CD4-positive, alpha-beta T cell treated with Interleukin-15 for 4 hours (primary cell): ENCODE results near the gene CLNK.

Source experiments
- DNase-seq: peaks from one replicate; pipeline ENCODE4 v3.0.0-alpha.2; 2020; ENCODE audit warnings: low spot score

The CLNK gene

GRCh38 chr4:10456595-10457254 lies 227.8 kb downstream of the CLNK start:
- DNase-seq: peak; percentile 54

- DNase-seq: no peak
These were observed 228.3 kb downstream of the CLNK start for GRCh38 chr4:10456260-10456594.

GRCh38 chr4:10455133-10455532 lies 229.4 kb downstream of the CLNK start:
- no peak for DNase-seq

- no peak for DNase-seq
These were observed 229.8 kb downstream of the CLNK start for GRCh38 chr4:10454726-10455125.

- no peak for DNase-seq
These were observed 230.4 kb downstream of the CLNK start for GRCh38 chr4:10454121-10454520.

- DNase-seq: no peak
These were observed 235.6 kb downstream of the CLNK start for GRCh38 chr4:10448991-10449390.

- no peak for DNase-seq
These were observed 241.6 kb downstream of the CLNK start for GRCh38 chr4:10442976-10443375.

- no peak for DNase-seq
These were observed 243.1 kb downstream of the CLNK start for GRCh38 chr4:10441512-10441911.

- DNase-seq: no peak
These were observed 245.6 kb downstream of the CLNK start for GRCh38 chr4:10438924-10439323.

GRCh38 chr4:10437735-10438134 lies 246.8 kb downstream of the CLNK start:
- DNase-seq: no peak
